Sigmoid colon (tissue), 4 donors: ENCODE results near the gene PTPRD.

Experiments
- EP300 ChIP-seq, 4 donors: sonication (generic); formaldehyde crosslinking; IDR thresholded peaks; one replicate each; pipeline ENCODE4 v1.6.1; 2017; ENCODE audit warnings: antibody characterized with exemption in 4 of 4
- POLR2A ChIP-seq, 2 donors: fragments of 450-650 bp; IDR thresholded peaks; one replicate each; pipeline ENCODE4 v1.6.1; 2016; ENCODE audit warnings: antibody characterized with exemption in 2 of 2, mild to moderate bottlenecking in 2 of 2, moderate library complexity in 2 of 2
- POLR2AphosphoS5 ChIP-seq, 4 donors: sonication (generic); formaldehyde crosslinking; IDR thresholded peaks; one replicate each; pipeline ENCODE4 v1.6.1; 2017; ENCODE audit warnings: antibody characterized with exemption in 4 of 4
- TF ChIP-seq, protein P1 (sequence below), 4 experiments: fragments of 450-650 bp in 3 of 4; fragments of 200-600 bp in 1 of 4; IDR thresholded peaks; one replicate each; pipeline ENCODE4 v1.5.1; 2016 to 2019; ENCODE audit warnings: antibody characterized with exemption in 4 of 4, mild to moderate bottlenecking in 3 of 4, moderate library complexity in 2 of 4

GRCh38 chr9:9177081-9177480, 1435.7 kb downstream of the PTPRD start:
- TF ChIP-seq POLR2AphosphoS5 (IDR thresholded peaks at IDR 0.05) (no peak), POLR2A (IDR thresholded peaks at IDR 0.05) (no peak), EP300 (IDR thresholded peaks at IDR 0.05) (no peak)
- TF ChIP-seq, protein P1, sequence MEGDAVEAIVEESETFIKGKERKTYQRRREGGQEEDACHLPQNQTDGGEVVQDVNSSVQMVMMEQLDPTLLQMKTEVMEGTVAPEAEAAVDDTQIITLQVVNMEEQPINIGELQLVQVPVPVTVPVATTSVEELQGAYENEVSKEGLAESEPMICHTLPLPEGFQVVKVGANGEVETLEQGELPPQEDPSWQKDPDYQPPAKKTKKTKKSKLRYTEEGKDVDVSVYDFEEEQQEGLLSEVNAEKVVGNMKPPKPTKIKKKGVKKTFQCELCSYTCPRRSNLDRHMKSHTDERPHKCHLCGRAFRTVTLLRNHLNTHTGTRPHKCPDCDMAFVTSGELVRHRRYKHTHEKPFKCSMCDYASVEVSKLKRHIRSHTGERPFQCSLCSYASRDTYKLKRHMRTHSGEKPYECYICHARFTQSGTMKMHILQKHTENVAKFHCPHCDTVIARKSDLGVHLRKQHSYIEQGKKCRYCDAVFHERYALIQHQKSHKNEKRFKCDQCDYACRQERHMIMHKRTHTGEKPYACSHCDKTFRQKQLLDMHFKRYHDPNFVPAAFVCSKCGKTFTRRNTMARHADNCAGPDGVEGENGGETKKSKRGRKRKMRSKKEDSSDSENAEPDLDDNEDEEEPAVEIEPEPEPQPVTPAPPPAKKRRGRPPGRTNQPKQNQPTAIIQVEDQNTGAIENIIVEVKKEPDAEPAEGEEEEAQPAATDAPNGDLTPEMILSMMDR (IDR thresholded peaks at IDR 0.05), result no peak
